Astrocyte of the spinal cord (primary cell): ENCODE data around the gene LRRC2.
"Not testable (repeated sequence)": the region's sequence is repeated elsewhere in the genome, so short reads cannot be mapped to it uniquely, and the experiment has no call there.

Source experiments
- DNase-seq: peaks from one replicate; pipeline ENCODE4 v3.0.0; 2011; ENCODE audit warnings: low read depth, low spot score
- H3K4me3 ChIP-seq: 2 replicates; pipeline ENCODE4 v1.5.1; 2011; ENCODE audit warnings: low read depth, mild to moderate bottlenecking, low read length, moderate library complexity
- in situ Hi-C: cut with HindIII; loops from 2 replicates; pipeline ENCODE4 v1.10.0; 2017; ENCODE audit warnings: low sequenced_read_pairs
- TF ChIP-seq, protein P1 (sequence below): IDR thresholded peaks from 2 replicates; pipeline ENCODE4 v1.5.1; 2012; ENCODE audit warnings: low read depth, mild to moderate bottlenecking, low read length, inconsistent platforms

LRRC2 gene

GRCh38 chr3:46523556-46523955 is 42.5 kb downstream of the LRRC2 start:
- H3K4me3 ChIP-seq: no peak overlapping the region
- in situ Hi-C loops: no loop called here
- no peak for DNase-seq
- TF ChIP-seq, protein P1, sequence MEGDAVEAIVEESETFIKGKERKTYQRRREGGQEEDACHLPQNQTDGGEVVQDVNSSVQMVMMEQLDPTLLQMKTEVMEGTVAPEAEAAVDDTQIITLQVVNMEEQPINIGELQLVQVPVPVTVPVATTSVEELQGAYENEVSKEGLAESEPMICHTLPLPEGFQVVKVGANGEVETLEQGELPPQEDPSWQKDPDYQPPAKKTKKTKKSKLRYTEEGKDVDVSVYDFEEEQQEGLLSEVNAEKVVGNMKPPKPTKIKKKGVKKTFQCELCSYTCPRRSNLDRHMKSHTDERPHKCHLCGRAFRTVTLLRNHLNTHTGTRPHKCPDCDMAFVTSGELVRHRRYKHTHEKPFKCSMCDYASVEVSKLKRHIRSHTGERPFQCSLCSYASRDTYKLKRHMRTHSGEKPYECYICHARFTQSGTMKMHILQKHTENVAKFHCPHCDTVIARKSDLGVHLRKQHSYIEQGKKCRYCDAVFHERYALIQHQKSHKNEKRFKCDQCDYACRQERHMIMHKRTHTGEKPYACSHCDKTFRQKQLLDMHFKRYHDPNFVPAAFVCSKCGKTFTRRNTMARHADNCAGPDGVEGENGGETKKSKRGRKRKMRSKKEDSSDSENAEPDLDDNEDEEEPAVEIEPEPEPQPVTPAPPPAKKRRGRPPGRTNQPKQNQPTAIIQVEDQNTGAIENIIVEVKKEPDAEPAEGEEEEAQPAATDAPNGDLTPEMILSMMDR: no peak

GRCh38 chr3:46522201-46522600 is 43.9 kb downstream of the LRRC2 start:
- in situ Hi-C loops, H3K4me3 ChIP-seq, DNase-seq: not testable (repeated sequence)

DNA sequence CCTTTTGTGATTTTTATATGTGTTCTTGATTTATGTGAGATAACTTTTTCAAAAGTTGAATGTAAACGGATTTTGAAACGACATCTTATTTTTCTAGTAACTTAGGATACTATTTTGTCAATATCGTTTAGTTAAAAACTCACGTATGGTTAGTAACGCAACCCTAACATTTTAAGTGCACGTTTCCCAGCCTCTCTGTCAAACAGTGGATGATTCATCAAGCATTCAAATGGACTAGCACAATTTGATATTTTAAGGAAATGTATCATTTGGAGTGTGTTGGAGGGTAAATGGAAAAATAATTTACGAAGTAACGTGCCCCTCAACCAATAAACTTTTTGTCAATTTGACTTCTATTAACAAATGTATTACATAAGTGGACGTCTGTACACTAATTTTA is 45.0 kb downstream of the LRRC2 start:
- in situ Hi-C loops: no loop called here
- DNase-seq: no peak
- no peak overlapping the region for H3K4me3 ChIP-seq
- TF ChIP-seq, protein P1: no peak

DNA sequence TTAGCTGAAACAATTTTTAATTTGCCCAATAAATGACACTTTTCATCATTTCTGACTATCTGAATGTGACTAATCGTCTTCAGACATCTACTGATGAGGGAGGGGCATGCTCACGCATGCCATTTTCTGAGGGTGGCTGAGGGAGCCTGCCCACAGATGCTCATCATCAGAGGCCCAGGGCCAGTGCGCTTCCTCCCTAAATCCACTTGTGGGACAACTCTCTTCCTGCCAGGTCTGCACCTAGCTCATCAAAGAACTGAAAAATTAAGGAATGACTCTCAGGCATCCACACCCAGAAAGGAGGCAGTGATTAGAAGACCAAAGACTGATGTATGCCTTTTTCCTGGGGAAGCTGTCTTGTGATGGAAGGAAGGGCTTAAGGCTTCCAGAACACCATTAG is 45.6 kb downstream of the LRRC2 start:
- in situ Hi-C loops: no loop called here
- no peak for DNase-seq
- TF ChIP-seq, protein P1: no peak
- no peak overlapping the region for H3K4me3 ChIP-seq

- no peak for DNase-seq
- TF ChIP-seq, protein P1: no peak
- no peak overlapping the region for H3K4me3 ChIP-seq
- in situ Hi-C loops: no loop called here
Measured at GRCh38 chr3:46519952-46520351, 46.1 kb downstream of the LRRC2 start.

- TF ChIP-seq, protein P1: no peak
- no peak overlapping the region for H3K4me3 ChIP-seq
- no peak for DNase-seq
- in situ Hi-C loops: no loop called here
Measured at GRCh38 chr3:46517784-46518181, 48.3 kb downstream of the LRRC2 start.

- in situ Hi-C loops: no loop called here
- DNase-seq: peak; percentile 85
- TF ChIP-seq, protein P1: no peak
- H3K4me3 ChIP-seq: no peak overlapping the region
Measured at GRCh38 chr3:46517016-46517783, 48.9 kb downstream of the LRRC2 start.
